Naive thymus-derived CD4-positive, alpha-beta T cell (primary cell): ENCODE measurements around the gene CXCR1. TPM values are rescaled to one million over a fixed set of nuclear protein-coding genes. Genes with fewer than 3 reads are reported as not detected.
A peak's percentile ranks its signal among the peaks of the same experiment; 100 is the strongest.

Source experiments
- ATAC-seq: fragments of 150-1000 bp; cut with Tn5 transposase; 2 replicates; pipeline ENCODE4 v1.10.0; 2021; ENCODE audit warnings: mild to moderate bottlenecking, moderate library complexity
- CTCF ChIA-PET: fragments of 350-600 bp; sonication (Branson Sonifier 250); formaldehyde crosslinking; loops from one replicate; lab custom pipeline; 2021; ENCODE audit warnings: antibody characterized with exemption; lab: Charles Lee
- POLR2A ChIA-PET: fragments of 350-600 bp; sonication (Branson Sonifier 250); formaldehyde crosslinking; loops from one replicate; lab custom pipeline; 2021; ENCODE audit warnings: antibody characterized with exemption, inconsistent platforms; lab: Charles Lee
- DNase-seq, 9 donors: peaks; one replicate each; pipeline versions ENCODE4 v3.0.0 to v3.0.0-alpha.2; 2020 to 2022; ENCODE audit warnings: mixed read lengths in 1 of 9
- H3K27ac ChIP-seq: one replicate; pipeline ENCODE4 v1.7.0; 2013; ENCODE audit warnings: mild to moderate bottlenecking, low read depth, low read length, moderate library complexity
- H3K27me3 ChIP-seq, 2 donors: one replicate each; pipeline ENCODE4 v1.7.0; 2013; ENCODE audit warnings: low read length in 2 of 2, mild to moderate bottlenecking in 2 of 2, moderate library complexity in 2 of 2; ENCODE audit not compliant: control insufficient read depth in 2 of 2, insufficient read depth in 2 of 2
- H3K36me3 ChIP-seq, 3 experiments: 1 replicate in 2 of 3; 2 replicates in 1 of 3; pipeline ENCODE4 v1.7.0; 2013; ENCODE audit warnings: low read length in 3 of 3, mild to moderate bottlenecking in 3 of 3, moderate library complexity in 1 of 3; ENCODE audit not compliant: insufficient read depth in 3 of 3, control insufficient read depth in 2 of 3
- H3K4me1 ChIP-seq, 2 donors: one replicate each; pipeline ENCODE4 v1.7.0; 2013; ENCODE audit warnings: low read length in 2 of 2, mild to moderate bottlenecking in 2 of 2, moderate library complexity in 1 of 2; ENCODE audit not compliant: control insufficient read depth in 2 of 2, insufficient read depth in 2 of 2
- H3K4me3 ChIP-seq: 2 replicates; pipeline ENCODE4 v1.7.0; 2013; ENCODE audit warnings: mild to moderate bottlenecking, low read length
- H3K9me3 ChIP-seq, 3 experiments: 1 replicate in 2 of 3; 2 replicates in 1 of 3; pipeline ENCODE4 v1.7.0; 2013; ENCODE audit warnings: low read length in 3 of 3; ENCODE audit not compliant: control insufficient read depth in 2 of 3
- H3K27ac Mint-ChIP-seq, 9 donors: one replicate each; pipeline ENCODE4 v1.8.0; 2020 to 2022; ENCODE audit warnings: mixed read lengths in 9 of 9, mild to moderate bottlenecking in 8 of 9, moderate library complexity in 5 of 9, inconsistent platforms in 2 of 9
- H3K27me3 Mint-ChIP-seq, 5 donors: one replicate each; pipeline ENCODE4 v1.8.0; 2021 to 2022; ENCODE audit warnings: mixed read lengths in 5 of 5, mild to moderate bottlenecking in 1 of 5
- H3K36me3 Mint-ChIP-seq, 5 donors: one replicate each; pipeline ENCODE4 v1.8.0; 2020 to 2022; ENCODE audit warnings: mixed read lengths in 5 of 5, mild to moderate bottlenecking in 3 of 5, inconsistent platforms in 1 of 5
- H3K4me1 Mint-ChIP-seq, 7 donors: one replicate each; pipeline ENCODE4 v1.8.0; 2020 to 2022; ENCODE audit warnings: mixed read lengths in 7 of 7, mild to moderate bottlenecking in 3 of 7, inconsistent platforms in 1 of 7
- H3K4me3 Mint-ChIP-seq, 10 donors: one replicate each; pipeline ENCODE4 v1.8.0; 2020 to 2022; ENCODE audit warnings: mild to moderate bottlenecking in 10 of 10, mixed read lengths in 10 of 10, moderate library complexity in 6 of 10, inconsistent platforms in 2 of 10
- H3K9me3 Mint-ChIP-seq, 11 donors: one replicate each; pipeline ENCODE4 v1.8.0; 2020 to 2022; ENCODE audit warnings: mixed read lengths in 11 of 11, mild to moderate bottlenecking in 4 of 11, inconsistent platforms in 1 of 11, moderate library complexity in 1 of 11
- intact Hi-C, 2 donors: fragments of 100-400 bp; cut with micrococcal nuclease; formaldehyde crosslinking; loops; one replicate each; pipeline ENCODE4 v1.15.1; 2023
- polyA plus RNA-seq, 2 donors: library from polyadenylated mRNA; unstranded; fragments of 300-500 nt; fragmentation: Illumina TruSeq; gene quantifications; one replicate each; pipeline ENCODE4 v1.2.3, GENCODE V29; 2021
- total RNA-seq, 6 experiments: library from RNA in 5 of 6; stranded (reverse) in 5 of 6; gene quantifications; 1 replicate in 5 of 6; 2 replicates in 1 of 6; pipeline ENCODE4 v1.2.3 and lab custom pipeline; 2021 to 2026

Gene CXCR1
- total and polyA plus RNA-seq, 7 experiments from 2014 or later, result 0.16 to 1.0 (median 0.24) TPM; not detected in 3

- no peaks in the 10 kb centered on the region for H3K9me3 ChIP-seq
- H3K4me3 ChIP-seq, result no peak overlapping the region
- H3K36me3 ChIP-seq, result no peaks in the 10 kb centered on the region
- ChIA-PET POLR2A (no interaction called here), CTCF (interaction anchor here (0.9 to 2.5 kb wide), 2 partner anchors 16 kb away, joined by 3 to 5 read pairs; no protein-coding TSS in a partner anchor)
- H3K27me3 ChIP-seq, result no peaks in the 10 kb centered on the region
- Mint-ChIP-seq H3K9me3 (no peaks in the 10 kb centered on the region), H3K27me3 (peaks cover 0 to 41% (median 6%) of the 10 kb centered on the region in 5 donors), H3K36me3 (no peaks in the 10 kb centered on the region), H3K4me1 (peaks cover 28 to 41% (median 38%) of the 10 kb centered on the region in 7 donors), H3K4me3 (no peak overlapping the region), H3K27ac (no peak overlapping the region)
- intact Hi-C loops, result loop anchor here (1.0 to 5.0 kb wide), 3 partner anchors 87 to 100 kb away; partner anchors contain the start of genes AAMP (in 1 of the 2) and PNKD (in 1 of the 2)
- ATAC-seq (no peak), DNase-seq (no peak)
- no peak overlapping the region for H3K27ac ChIP-seq
- H3K4me1 ChIP-seq, result peaks cover 19 to 26% of the 10 kb centered on the region in 2 donors
Observed at GRCh38 chr2:218169757-218170546, 3.2 kb upstream of the CXCR1 start.

DNA sequence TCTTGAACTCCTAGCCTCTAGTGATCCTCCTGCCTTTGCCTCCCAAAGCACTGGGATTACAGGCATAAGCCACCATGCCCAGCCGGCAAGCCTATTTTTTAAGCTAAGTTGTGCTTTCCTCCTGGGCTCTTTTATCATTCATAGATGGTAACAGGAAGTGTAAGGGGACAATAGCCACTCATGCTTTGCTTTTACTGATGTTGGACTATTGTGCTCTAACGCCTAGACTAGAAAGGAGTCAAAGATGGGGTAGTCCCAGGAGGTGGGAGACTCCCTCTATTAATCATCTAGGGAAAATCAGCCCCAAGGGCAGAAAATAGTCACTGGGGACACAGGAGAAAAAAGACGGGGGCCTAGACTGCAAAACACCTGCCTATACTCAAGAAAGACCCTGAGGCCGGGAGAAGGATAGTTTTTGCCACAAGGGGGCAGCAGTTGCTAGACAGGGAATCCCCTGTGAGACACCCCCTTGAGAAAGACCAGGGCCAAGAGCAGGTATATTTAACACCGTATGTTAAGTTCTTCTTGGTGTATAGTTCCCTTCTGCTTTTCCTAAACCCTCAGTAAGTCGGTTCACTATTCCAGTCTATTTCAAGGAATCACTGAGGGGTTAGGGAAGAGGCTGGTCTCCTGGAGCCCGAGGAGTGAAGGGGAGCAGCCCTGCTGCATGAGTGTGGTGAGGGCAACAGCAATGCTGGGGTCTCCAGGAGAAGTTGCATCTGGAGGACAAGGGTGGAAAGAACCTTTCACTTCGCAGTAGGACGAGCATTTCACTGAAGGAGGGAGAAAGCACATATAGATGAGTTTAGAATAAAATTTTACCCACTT lies 2.1 kb upstream of the CXCR1 start:
- Histone ChIP-seq H3K9me3 (no peaks in the 10 kb centered on the region), H3K36me3 (no peaks in the 10 kb centered on the region), H3K27me3 (no peaks in the 10 kb centered on the region), H3K4me3 (no peak overlapping the region), H3K27ac (no peak overlapping the region), H3K4me1 (peaks cover 19 to 26% of the 10 kb centered on the region in 2 donors)
- ATAC-seq (peak; percentile 69), DNase-seq (peak; percentile 28 to 62 (median 52))
- intact Hi-C loops, result loop anchor here (1.0 to 5.0 kb wide), 3 partner anchors 88 to 101 kb away; partner anchors contain the start of genes AAMP (in 1 of the 2) and PNKD (in 1 of the 2)
- Mint-ChIP-seq H3K27ac (peak overlapping the region in 2 of 9 donors; percentile 19 to 37), H3K4me3 (peak overlapping the region in 3 of 10 donors; percentile 7 to 34 (median 21)), H3K36me3 (no peaks in the 10 kb centered on the region), H3K9me3 (no peaks in the 10 kb centered on the region), H3K4me1 (peaks cover 28 to 41% (median 38%) of the 10 kb centered on the region in 7 donors), H3K27me3 (peaks cover 0 to 51% (median 6%) of the 10 kb centered on the region in 5 donors)
- ChIA-PET POLR2A (interaction anchor here (1.1 kb wide), 1 partner anchor 51 kb away, joined by 3 read pairs; no protein-coding TSS in a partner anchor), CTCF (interaction anchor here (0.8 to 2.5 kb wide), 2 partner anchors 17 to 187 kb away, joined by 3 to 5 read pairs; no protein-coding TSS in a partner anchor)

DNA sequence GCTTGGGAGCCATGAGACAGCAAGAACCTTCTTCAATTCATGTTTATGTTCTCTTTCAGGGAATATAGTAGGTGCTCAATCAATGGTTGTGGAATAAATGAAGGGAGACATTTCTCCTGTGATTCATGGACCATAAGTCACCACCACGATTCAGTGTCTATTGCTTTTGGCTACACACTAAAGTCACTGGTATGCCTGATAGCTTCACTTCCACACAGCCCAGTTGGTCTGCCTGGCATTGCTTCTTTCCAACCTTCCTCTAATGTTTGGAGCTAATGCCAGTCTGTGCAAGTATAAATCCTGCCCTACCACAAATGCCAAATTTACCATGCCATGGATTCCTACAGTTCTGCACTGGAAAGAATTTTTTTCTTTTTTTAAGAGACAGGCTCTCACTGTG lies 1.3 kb upstream of the CXCR1 start:
- intact Hi-C loops, result loop anchor here in 1 of 2 donors (5.0 kb wide), 1 partner anchor 89 kb away; no protein-coding TSS in a partner anchor
- no peak overlapping the region for H3K4me3 ChIP-seq
- H3K9me3 ChIP-seq, result no peaks in the 10 kb centered on the region
- H3K27me3 ChIP-seq, result no peaks in the 10 kb centered on the region
- Mint-ChIP-seq H3K4me1 (peaks cover 28 to 41% (median 38%) of the 10 kb centered on the region in 7 donors), H3K36me3 (no peaks in the 10 kb centered on the region), H3K9me3 (no peaks in the 10 kb centered on the region), H3K27me3 (peaks cover 0 to 52% (median 6%) of the 10 kb centered on the region in 5 donors), H3K4me3 (peak overlapping the region in 6 of 10 donors; percentile 6 to 79 (median 34)), H3K27ac (peak overlapping the region in 1 of 9 donors; percentile 44)
- POLR2A ChIA-PET, result interaction anchor here (1.1 kb wide), 1 partner anchor 52 kb away, joined by 3 read pairs; no protein-coding TSS in a partner anchor
- no peaks in the 10 kb centered on the region for H3K36me3 ChIP-seq
- CTCF ChIA-PET, result interaction anchor here (0.8 to 2.5 kb wide), 3 partner anchors 18 to 188 kb away, joined by 3 to 5 read pairs (median 3); no protein-coding TSS in a partner anchor
- H3K4me1 ChIP-seq, result peaks cover 19 to 26% of the 10 kb centered on the region in 2 donors
- H3K27ac ChIP-seq, result no peak overlapping the region
- ATAC-seq (no peak), DNase-seq (no peak)

DNA sequence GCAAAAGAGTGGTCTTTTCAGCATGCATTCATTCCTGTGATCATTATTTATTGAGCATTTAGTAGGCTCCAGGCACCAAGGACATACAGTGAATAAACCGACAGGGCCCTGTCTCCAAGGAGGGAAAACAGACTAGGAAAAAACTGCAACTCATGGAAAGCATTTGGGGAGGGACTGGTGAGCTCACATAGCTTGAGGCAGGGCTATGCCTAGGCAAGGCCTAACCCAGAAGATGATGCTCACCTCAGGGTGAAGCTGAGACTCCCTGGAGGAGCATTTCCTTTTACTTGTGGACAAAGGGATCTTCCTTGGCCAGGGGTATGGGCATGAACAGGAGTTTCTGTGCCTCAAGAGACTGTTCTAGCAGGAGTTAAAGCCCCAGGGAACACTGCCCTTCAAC lies 3.9 kb downstream of the CXCR1 start:
- H3K27ac Mint-ChIP-seq, result no peak overlapping the region
- no peaks in the 10 kb centered on the region for H3K9me3 Mint-ChIP-seq

DNA sequence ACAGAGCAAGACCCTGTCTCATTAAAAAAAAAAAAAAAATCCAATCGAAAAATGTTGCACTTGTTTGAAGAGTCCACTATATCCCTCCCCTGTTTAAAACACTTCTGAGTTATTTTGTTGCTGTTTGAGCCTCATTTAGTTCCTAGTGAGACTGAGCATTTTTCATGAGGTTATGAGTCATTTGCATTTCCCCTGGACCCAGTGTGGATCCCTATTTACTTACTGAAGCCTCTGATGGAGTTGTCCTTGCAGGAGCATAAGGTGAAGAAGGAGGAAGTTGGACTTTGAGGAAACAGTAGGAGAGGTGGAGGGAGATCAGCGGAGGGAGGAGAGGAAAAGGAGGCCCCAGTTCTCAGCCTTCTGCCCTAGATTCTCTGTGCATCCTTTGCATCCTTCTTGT lies 5.1 kb downstream of the CXCR1 start:
- no peaks in the 10 kb centered on the region for H3K27me3 ChIP-seq
- Mint-ChIP-seq H3K27me3 (peaks cover 0 to 55% (median 0%) of the 10 kb centered on the region in 5 donors), H3K4me1 (peaks cover 8 to 16% (median 10%) of the 10 kb centered on the region in 7 donors), H3K9me3 (no peaks in the 10 kb centered on the region), H3K4me3 (no peak overlapping the region), H3K27ac (no peak overlapping the region), H3K36me3 (no peaks in the 10 kb centered on the region)
- ChIA-PET CTCF (no interaction called here), POLR2A (no interaction called here)
- no peaks in the 10 kb centered on the region for H3K36me3 ChIP-seq
- H3K9me3 ChIP-seq, result no peaks in the 10 kb centered on the region
- no peak overlapping the region for H3K27ac ChIP-seq
- H3K4me1 ChIP-seq, result peaks cover 3 to 4% of the 10 kb centered on the region in 2 donors
- no peak overlapping the region for H3K4me3 ChIP-seq
- intact Hi-C loops, result no loop called here
- ATAC-seq (peak; percentile 44), DNase-seq (no peak)

More for the DNA sequence above, 3.9 kb downstream of the CXCR1 start:
- Histone ChIP-seq H3K4me3 (no peak overlapping the region), H3K27ac (no peak overlapping the region), H3K27me3 (no peaks in the 10 kb centered on the region), H3K36me3 (no peaks in the 10 kb centered on the region), H3K4me1 (peaks cover 14 to 16% of the 10 kb centered on the region in 2 donors), H3K9me3 (no peaks in the 10 kb centered on the region)
- ChIA-PET POLR2A (interaction anchor here (0.6 kb wide), 2 partner anchors 106 to 1090 kb away, joined by 4 to 5 read pairs; partner anchors contain the start of gene TUBA4B), CTCF (interaction anchor here (0.6 kb wide), 1 partner anchor 941 kb away, joined by 3 read pairs; no protein-coding TSS in a partner anchor)
- intact Hi-C loops, result no loop called here
- H3K27me3 Mint-ChIP-seq, result peaks cover 0 to 57% (median 0%) of the 10 kb centered on the region in 5 donors
- H3K36me3 Mint-ChIP-seq, result no peaks in the 10 kb centered on the region
- H3K4me3 Mint-ChIP-seq, result no peak overlapping the region
- DNase-seq (no peak), ATAC-seq (no peak)
- peaks cover 18 to 28% (median 21%) of the 10 kb centered on the region in 7 donors for H3K4me1 Mint-ChIP-seq

GRCh38 chr2:218155953-218156479 lies 10.7 kb downstream of the CXCR1 start:
- Mint-ChIP-seq H3K36me3 (no peaks in the 10 kb centered on the region), H3K27me3 (peaks cover 0 to 42% (median 0%) of the 10 kb centered on the region in 5 donors), H3K4me1 (no peaks in the 10 kb centered on the region), H3K4me3 (no peak overlapping the region), H3K27ac (no peak overlapping the region), H3K9me3 (peaks cover 0 to 1% (median 0%) of the 10 kb centered on the region in 11 donors)
- intact Hi-C loops, result no loop called here
- Histone ChIP-seq H3K9me3 (no peaks in the 10 kb centered on the region), H3K36me3 (no peaks in the 10 kb centered on the region), H3K27ac (no peak overlapping the region), H3K4me1 (no peaks in the 10 kb centered on the region), H3K4me3 (no peak overlapping the region), H3K27me3 (no peaks in the 10 kb centered on the region)
- CTCF ChIA-PET, result no interaction called here
- POLR2A ChIA-PET, result no interaction called here
- no peak for ATAC-seq
- no peak for DNase-seq
